NT2/D1 (cell line): ENCODE data around the gene ZNF615.
"Not testable (repeated sequence)": the region's sequence is repeated elsewhere in the genome, so short reads cannot be mapped to it uniquely, and the experiment has no call there.

Experiments used
- DNase-seq: peaks from one replicate; pipeline ENCODE4 v3.0.0-alpha.2; 2011; ENCODE audit warnings: low read depth, low spot score
- H3K27me3 ChIP-seq: 2 replicates; pipeline ENCODE4 v1.6.0; 2011; ENCODE audit warnings: mild to moderate bottlenecking; ENCODE audit not compliant: insufficient read length, insufficient read depth
- H3K36me3 ChIP-seq: 2 replicates; pipeline ENCODE4 v1.6.1; 2011; ENCODE audit warnings: mild to moderate bottlenecking, low read length, mixed read lengths; ENCODE audit not compliant: insufficient read depth, insufficient read length
- H3K4me1 ChIP-seq: 2 replicates; pipeline ENCODE4 v1.5.1; 2011; ENCODE audit not compliant: insufficient read depth, insufficient read length
- H3K4me3 ChIP-seq: 2 replicates; pipeline ENCODE4 v1.5.1; 2011; ENCODE audit warnings: low read depth; ENCODE audit not compliant: insufficient read length
- H3K9ac ChIP-seq: 2 replicates; pipeline ENCODE4 v1.6.0; 2011; ENCODE audit warnings: low read depth; ENCODE audit not compliant: insufficient read length
- H3K9me3 ChIP-seq: 2 replicates; pipeline ENCODE4 v1.5.1; 2011; ENCODE audit warnings: mild to moderate bottlenecking, low read length; ENCODE audit not compliant: insufficient read depth
- SUZ12 ChIP-seq: IDR thresholded peaks from 2 replicates; pipeline ENCODE4 v1.6.1; 2011; ENCODE audit not compliant: insufficient read length, insufficient read depth; ENCODE audit errors: extremely low read depth
- YY1 ChIP-seq: IDR thresholded peaks from 2 replicates; pipeline ENCODE4 v1.6.1; 2011; ENCODE audit not compliant: insufficient read length, insufficient read depth
- ZNF274 ChIP-seq: IDR thresholded peaks from 2 replicates; pipeline ENCODE4 v1.6.1; 2011; ENCODE audit warnings: mild to moderate bottlenecking, low read depth, low read length

ZNF615 gene

DNA sequence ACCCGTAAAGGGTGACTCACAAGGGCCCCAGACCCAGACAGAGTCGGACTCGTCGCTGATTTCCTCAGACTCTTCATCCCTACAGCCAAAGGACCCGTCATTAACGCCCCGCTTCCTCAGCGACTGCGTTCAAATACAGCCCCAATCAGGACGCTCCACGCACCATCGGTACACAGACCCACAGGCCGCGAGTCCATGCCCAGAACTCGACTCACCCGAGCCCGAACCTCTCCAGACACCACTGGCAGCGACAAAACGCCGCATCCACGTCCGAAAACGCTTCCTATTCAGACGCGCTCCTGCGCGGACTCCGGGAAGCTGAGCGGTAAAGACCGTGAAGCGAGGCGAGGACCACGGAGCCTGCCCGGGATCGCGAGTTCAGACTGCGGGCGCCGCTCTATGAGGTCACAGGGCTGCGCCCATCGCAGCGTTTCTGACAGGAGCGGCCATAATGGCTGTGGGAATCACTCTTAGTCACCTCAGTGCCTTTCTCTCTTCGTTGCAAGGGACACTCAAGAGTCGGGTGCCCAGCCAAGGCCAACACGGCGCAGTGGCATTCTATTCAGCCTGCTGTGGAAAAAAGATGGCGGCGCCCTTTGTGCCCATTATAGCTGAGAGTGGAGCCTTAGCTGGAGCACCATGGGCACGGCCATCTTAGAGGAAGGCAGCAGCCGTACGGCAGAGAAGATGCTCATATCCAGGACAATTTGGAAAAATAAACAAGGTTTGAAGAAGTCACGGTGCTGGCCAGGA lies 20.2 kb upstream of the ZNF615 start, which contains the start of gene ZNF614:
TSS of gene ZNF614 (minus strand) at position 353 of the 753 bp plus-strand sequence. CDS start 2,634 bp downstream, outside the sequence.
- H3K36me3 ChIP-seq: peaks cover 39% of the 10 kb centered on the region
- peak within 1 kb of the TSS; percentile 98 for H3K9ac ChIP-seq
- peak; percentile 51 for DNase-seq

GRCh38 chr19:52026255-52026990 lies 18.4 kb upstream of the ZNF615 start:
- Histone ChIP-seq H3K9me3 (peaks cover 34% of the 10 kb centered on the region), H3K36me3 (peaks cover 47% of the 10 kb centered on the region)
- not testable (repeated sequence) for DNase-seq, H3K9ac ChIP-seq, H3K4me3 ChIP-seq, H3K27me3 ChIP-seq, H3K4me1 ChIP-seq

More for the DNA sequence above, 20.2 kb upstream of the ZNF615 start, which contains the start of gene ZNF614:
- H3K4me1 ChIP-seq: no peaks in the 10 kb centered on the region
- peaks cover 37% of the 10 kb centered on the region for H3K9me3 ChIP-seq
- H3K27me3 ChIP-seq: no peaks in the 10 kb centered on the region
- peak within 1 kb of the TSS; percentile 92 for H3K4me3 ChIP-seq
- TF ChIP-seq SUZ12 (no peak), YY1 (peak; percentile 94)

DNA sequence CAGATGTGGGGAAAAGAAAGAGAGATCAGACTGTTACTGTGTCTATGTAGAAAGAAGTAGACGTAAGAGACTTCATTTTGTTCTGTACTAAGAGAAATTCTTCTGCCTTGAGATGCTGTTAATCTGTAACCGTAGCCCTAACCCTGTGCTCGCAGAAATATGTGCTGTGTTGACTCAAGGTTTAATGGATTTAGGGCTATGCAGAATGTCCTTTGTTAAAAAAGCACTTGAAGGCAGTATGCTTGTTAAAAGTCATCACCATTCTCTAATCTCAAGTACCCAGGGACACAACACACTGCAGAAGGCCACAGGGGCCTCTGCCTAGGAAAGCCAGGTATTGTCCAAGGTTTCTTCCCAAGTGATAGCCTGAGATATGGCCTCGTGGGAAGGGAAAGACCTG lies 16.5 kb upstream of the ZNF615 start:
- peaks cover 54% of the 10 kb centered on the region for H3K36me3 ChIP-seq
- not testable (repeated sequence) for H3K27me3 ChIP-seq, H3K9ac ChIP-seq, H3K4me3 ChIP-seq, DNase-seq, H3K4me1 ChIP-seq
- peaks cover 31% of the 10 kb centered on the region; the same call in 1 of the 2 replicates for H3K9me3 ChIP-seq

GRCh38 chr19:52022193-52022592 lies 14.2 kb upstream of the ZNF615 start:
- Histone ChIP-seq H3K36me3 (peaks cover 72% of the 10 kb centered on the region), H3K4me3 (no peak overlapping the region), H3K9ac (no peak overlapping the region), H3K27me3 (no peaks in the 10 kb centered on the region), H3K4me1 (no peaks in the 10 kb centered on the region), H3K9me3 (peaks cover 31% of the 10 kb centered on the region; the same call in 1 of the 2 replicates)
- TF ChIP-seq ZNF274 (no peak), YY1 (no peak), SUZ12 (no peak)
- DNase-seq: no peak

DNA sequence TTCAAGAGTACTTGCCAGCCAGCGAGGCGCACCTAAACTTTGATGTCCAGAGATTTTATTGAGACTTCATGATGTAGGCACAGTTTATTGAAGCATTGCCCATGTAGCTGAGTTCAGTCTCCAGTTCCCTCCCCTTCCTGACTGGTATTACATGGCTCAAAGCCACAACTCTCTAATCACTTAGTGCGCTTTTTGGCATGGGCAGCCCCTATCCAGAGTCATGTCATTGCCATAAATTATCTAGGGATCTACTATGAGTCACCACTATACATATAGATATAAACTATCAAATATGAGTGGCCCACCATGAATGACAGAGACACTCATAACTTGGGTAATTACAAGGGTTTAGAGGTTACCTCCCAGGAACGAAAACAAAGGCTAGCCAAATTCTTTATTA lies 12.5 kb upstream of the ZNF615 start:
- DNase-seq: no peak
- Histone ChIP-seq H3K4me3 (no peak overlapping the region), H3K36me3 (peaks cover 87% of the 10 kb centered on the region), H3K27me3 (no peaks in the 10 kb centered on the region), H3K9me3 (peaks cover 31% of the 10 kb centered on the region; the same call in 1 of the 2 replicates), H3K9ac (no peak overlapping the region), H3K4me1 (no peaks in the 10 kb centered on the region)
- no peak for TF ChIP-seq ZNF274
- no peak for TF ChIP-seq SUZ12
- TF ChIP-seq YY1: no peak

GRCh38 chr19:52010674-52011073 lies 2.7 kb upstream of the ZNF615 start:
- Histone ChIP-seq H3K4me1 (no peaks in the 10 kb centered on the region), H3K27me3 (no peaks in the 10 kb centered on the region), H3K9me3 (no peaks in the 10 kb centered on the region; the same call in 1 of the 2 replicates), H3K36me3 (peaks cover 21% of the 10 kb centered on the region), H3K9ac (no peak overlapping the region), H3K4me3 (no peak overlapping the region)
- no peak for TF ChIP-seq ZNF274
- TF ChIP-seq SUZ12: no peak
- no peak for TF ChIP-seq YY1
- DNase-seq: no peak

GRCh38 chr19:52007451-52007805 lies 583 bp downstream of the ZNF615 start:
- Histone ChIP-seq H3K27me3 (no peaks in the 10 kb centered on the region), H3K9me3 (no peaks in the 10 kb centered on the region; the same call in 1 of the 2 replicates), H3K36me3 (peaks cover 9% of the 10 kb centered on the region), H3K4me1 (no peaks in the 10 kb centered on the region), H3K4me3 (peak overlapping the region; percentile 96), H3K9ac (peak overlapping the region; percentile 93)
- TF ChIP-seq ZNF274 (no peak), SUZ12 (no peak), YY1 (no peak)
- no peak for DNase-seq
